ENCODE results near the gene DNAJB9. TPM values are rescaled to one million over a fixed set of nuclear protein-coding genes. Genes with fewer than 3 reads are reported as not detected.
A peak's percentile ranks its signal among the peaks of the same experiment; 100 is the strongest.

Gene DNAJB9
- total and polyA plus RNA-seq, 10 of the 15 experiments (the other 5 are each of a cell fraction or from before 2014, with no cell fraction given) = 4.5 to 20.9 (median 8.8) TPM

DNA sequence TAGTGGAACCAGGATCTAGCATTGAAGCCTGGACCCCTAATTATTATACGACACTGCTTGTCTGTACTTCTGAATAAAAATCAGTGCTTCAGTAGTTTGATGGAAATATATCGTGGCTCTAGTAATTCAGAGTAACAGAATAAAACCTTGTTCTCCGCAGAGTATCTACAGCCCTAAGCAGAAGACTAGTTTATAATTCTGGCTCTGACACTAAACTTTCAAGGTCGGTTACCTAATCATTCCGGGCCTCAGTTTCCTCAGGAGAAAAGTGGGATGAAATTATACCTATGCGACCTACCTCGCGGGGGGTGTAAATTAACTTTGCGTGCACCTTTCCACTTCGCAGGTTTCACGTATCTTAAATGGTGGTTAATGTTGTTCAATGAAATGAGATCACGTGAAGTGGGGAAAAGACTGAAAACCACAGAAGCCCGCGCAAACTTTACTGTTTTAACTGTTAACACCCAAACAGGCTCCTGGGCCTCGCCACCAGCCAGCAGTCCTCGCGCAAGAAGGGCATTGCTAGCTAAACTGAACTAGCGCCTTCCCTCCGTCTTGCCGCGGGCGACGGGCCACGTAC lies 783 bp upstream of the DNAJB9 start (continued):
- TF ChIP-seq, protein P1, sequence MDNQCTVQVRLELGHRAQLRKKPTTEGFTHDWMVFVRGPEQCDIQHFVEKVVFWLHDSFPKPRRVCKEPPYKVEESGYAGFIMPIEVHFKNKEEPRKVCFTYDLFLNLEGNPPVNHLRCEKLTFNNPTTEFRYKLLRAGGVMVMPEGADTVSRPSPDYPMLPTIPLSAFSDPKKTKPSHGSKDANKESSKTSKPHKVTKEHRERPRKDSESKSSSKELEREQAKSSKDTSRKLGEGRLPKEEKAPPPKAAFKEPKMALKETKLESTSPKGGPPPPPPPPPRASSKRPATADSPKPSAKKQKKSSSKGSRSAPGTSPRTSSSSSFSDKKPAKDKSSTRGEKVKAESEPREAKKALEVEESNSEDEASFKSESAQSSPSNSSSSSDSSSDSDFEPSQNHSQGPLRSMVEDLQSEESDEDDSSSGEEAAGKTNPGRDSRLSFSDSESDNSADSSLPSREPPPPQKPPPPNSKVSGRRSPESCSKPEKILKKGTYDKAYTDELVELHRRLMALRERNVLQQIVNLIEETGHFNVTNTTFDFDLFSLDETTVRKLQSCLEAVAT (IDR thresholded peaks at IDR 0.05) = peak; percentile 75; the same call in 1 of the 2 replicates
- TF ChIP-seq FOXK2 (IDR thresholded peaks at IDR 0.05) = no peak
- TF ChIP-seq, protein P2, sequence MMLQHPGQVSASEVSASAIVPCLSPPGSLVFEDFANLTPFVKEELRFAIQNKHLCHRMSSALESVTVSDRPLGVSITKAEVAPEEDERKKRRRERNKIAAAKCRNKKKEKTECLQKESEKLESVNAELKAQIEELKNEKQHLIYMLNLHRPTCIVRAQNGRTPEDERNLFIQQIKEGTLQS (IDR thresholded peaks at IDR 0.05; ENCODE audit: borderline replicate concordance, extremely low read depth, low read depth, low read length) = no peak
- TF ChIP-seq ATF7 (IDR thresholded peaks at IDR 0.05; ENCODE audit: low read depth) = no peak
- no peak for TF ChIP-seq KDM1A (IDR thresholded peaks at IDR 0.05; ENCODE audit: borderline replicate concordance)
- TF ChIP-seq NFIC (IDR thresholded peaks at IDR 0.05; ENCODE audit: low read depth, low read length) = 0 out of 2 replicates have a peak, but pooled peaks have one; percentile 21
- TF ChIP-seq BHLHE40 (IDR thresholded peaks at IDR 0.05; ENCODE audit: borderline replicate concordance in 1 of 2, low read depth in 2 of 2, low read length in 1 of 2) = peak; percentile 71 to 78
- TF ChIP-seq, protein P3, sequence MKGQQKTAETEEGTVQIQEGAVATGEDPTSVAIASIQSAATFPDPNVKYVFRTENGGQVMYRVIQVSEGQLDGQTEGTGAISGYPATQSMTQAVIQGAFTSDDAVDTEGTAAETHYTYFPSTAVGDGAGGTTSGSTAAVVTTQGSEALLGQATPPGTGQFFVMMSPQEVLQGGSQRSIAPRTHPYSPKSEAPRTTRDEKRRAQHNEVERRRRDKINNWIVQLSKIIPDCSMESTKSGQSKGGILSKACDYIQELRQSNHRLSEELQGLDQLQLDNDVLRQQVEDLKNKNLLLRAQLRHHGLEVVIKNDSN (IDR thresholded peaks at IDR 0.05; ENCODE audit: borderline replicate concordance, extremely low read length, insufficient read depth, low read depth, low read length) = peak; percentile 24
- TF ChIP-seq TARDBP (IDR thresholded peaks at IDR 0.05; ENCODE audit: borderline replicate concordance) = no peak
- no peak for TF ChIP-seq STAT3 (IDR thresholded peaks at IDR 0.05; ENCODE audit: low read depth, low read length)
- TF ChIP-seq HCFC1 (IDR thresholded peaks at IDR 0.05; ENCODE audit: low read length) = no peak
- no peak for TF ChIP-seq POU2F2 (IDR thresholded peaks at IDR 0.05; ENCODE audit: borderline replicate concordance, low read depth, low read length)
- TF ChIP-seq EZH2 (IDR thresholded peaks at IDR 0.05; ENCODE audit: borderline replicate concordance, control insufficient read depth, low read depth, low read length) = no peak
- no peak for TF ChIP-seq SMC3 (IDR thresholded peaks at IDR 0.05; ENCODE audit: borderline replicate concordance, low read length)
- no peak for TF ChIP-seq TBL1XR1 (IDR thresholded peaks at IDR 0.05; ENCODE audit: low read depth, low read length)
- TF ChIP-seq BACH1 (IDR thresholded peaks at IDR 0.05; ENCODE audit: borderline replicate concordance) = no peak; the same call in 1 of the 2 replicates
- TF ChIP-seq RAD51 (IDR thresholded peaks at IDR 0.05) = peak; percentile 50; the same call in 1 of the 2 replicates
- no peak for TF ChIP-seq BCL3 (IDR thresholded peaks at IDR 0.05; ENCODE audit: borderline replicate concordance, insufficient read depth, low read depth, low read length, poor library complexity, severe bottlenecking)
- TF ChIP-seq GATAD2B (conservative IDR thresholded peaks at IDR 0.05; ENCODE audit: low read depth) = no peak
- TF ChIP-seq, protein P4, sequence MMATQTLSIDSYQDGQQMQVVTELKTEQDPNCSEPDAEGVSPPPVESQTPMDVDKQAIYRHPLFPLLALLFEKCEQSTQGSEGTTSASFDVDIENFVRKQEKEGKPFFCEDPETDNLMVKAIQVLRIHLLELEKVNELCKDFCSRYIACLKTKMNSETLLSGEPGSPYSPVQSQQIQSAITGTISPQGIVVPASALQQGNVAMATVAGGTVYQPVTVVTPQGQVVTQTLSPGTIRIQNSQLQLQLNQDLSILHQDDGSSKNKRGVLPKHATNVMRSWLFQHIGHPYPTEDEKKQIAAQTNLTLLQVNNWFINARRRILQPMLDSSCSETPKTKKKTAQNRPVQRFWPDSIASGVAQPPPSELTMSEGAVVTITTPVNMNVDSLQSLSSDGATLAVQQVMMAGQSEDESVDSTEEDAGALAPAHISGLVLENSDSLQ (IDR thresholded peaks at IDR 0.05) = no peak
- TF ChIP-seq, protein P5, sequence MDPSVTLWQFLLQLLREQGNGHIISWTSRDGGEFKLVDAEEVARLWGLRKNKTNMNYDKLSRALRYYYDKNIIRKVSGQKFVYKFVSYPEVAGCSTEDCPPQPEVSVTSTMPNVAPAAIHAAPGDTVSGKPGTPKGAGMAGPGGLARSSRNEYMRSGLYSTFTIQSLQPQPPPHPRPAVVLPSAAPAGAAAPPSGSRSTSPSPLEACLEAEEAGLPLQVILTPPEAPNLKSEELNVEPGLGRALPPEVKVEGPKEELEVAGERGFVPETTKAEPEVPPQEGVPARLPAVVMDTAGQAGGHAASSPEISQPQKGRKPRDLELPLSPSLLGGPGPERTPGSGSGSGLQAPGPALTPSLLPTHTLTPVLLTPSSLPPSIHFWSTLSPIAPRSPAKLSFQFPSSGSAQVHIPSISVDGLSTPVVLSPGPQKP (IDR thresholded peaks at IDR 0.05; ENCODE audit: low read depth, low read length) = no peak
- TF ChIP-seq HSF1 (IDR thresholded peaks at IDR 0.05; ENCODE audit: low read depth, low read length) = no peak
